Myocyte (in vitro differentiated cells): ENCODE measurements around the gene ALKBH8. TPM values are rescaled to one million over a fixed set of nuclear protein-coding genes. Genes with fewer than 3 reads are reported as not detected.
"Not testable (repeated sequence)": the region's sequence is repeated elsewhere in the genome, so short reads cannot be mapped to it uniquely, and the experiment has no call there.

Experiments used
- DNase-seq: peaks from one replicate; pipeline ENCODE4 v3.0.0-alpha.2; 2012; ENCODE audit warnings: low read depth
- total RNA-seq: library from RNA; depleted of rRNA; stranded (reverse); fragments of >200 nt; gene quantifications from 2 replicates; pipeline ENCODE4 v1.2.3, GENCODE V29; 2014

ALKBH8 gene
- total RNA-seq, 1 donor from 2014 or later = 4.9 TPM

GRCh38 chr11:107505647-107506225, 59.8 kb downstream of the ALKBH8 start:
- no peak for DNase-seq

GRCh38 chr11:107504981-107505380, 60.6 kb downstream of the ALKBH8 start:
- no peak for DNase-seq

GRCh38 chr11:107501713-107502112, 63.8 kb downstream of the ALKBH8 start:
- no peak for DNase-seq

- not testable (repeated sequence) for DNase-seq
These were observed 68.2 kb downstream of the ALKBH8 start for GRCh38 chr11:107497371-107497770.

GRCh38 chr11:107496011-107496410, 69.5 kb downstream of the ALKBH8 start:
- DNase-seq = peak; percentile 58

- DNase-seq = no peak
These were observed 71.5 kb downstream of the ALKBH8 start for GRCh38 chr11:107494055-107494454.

DNA sequence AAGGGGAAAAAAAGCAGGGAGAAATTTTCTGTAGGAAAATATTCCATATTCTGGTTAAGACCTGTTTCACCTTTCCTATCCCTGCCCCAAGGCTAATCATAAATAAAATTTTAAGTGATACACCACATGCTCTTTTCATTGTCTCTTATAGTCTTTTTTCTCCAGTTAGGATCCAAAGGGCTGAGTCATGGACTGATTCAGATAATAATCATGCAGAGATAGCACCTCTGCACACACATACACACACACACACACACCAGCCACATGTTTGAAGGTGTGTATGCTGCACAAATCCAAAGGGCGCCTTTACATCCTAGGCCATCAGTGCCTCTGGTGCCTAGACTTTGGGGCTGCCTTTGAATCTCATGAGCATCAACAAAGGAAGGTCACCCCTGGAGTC, 72.4 kb downstream of the ALKBH8 start:
- DNase-seq = peak; percentile 27

- peak; percentile 66 for DNase-seq
These were observed 74.7 kb downstream of the ALKBH8 start for GRCh38 chr11:107490836-107491235.

DNA sequence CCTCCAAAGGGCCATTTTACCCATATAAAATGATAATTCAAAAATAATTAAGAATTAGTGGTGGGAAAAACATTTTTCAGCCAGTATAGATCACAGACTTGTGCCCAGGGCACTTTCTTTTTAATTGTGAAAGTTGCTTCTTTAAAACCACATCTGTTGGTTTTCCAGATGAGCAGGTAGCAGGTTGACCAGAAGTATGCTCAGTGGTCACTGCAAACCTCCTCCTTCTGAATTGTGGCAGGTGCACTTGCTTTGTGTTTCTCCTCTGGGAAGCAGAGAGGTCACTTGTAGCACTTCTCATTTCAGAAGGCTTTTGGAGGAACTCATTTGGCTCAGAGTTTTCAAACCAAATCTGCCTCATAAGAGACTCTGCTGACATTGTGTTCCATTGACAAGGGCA, 83.3 kb downstream of the ALKBH8 start:
- DNase-seq = no peak

- DNase-seq = no peak
These were observed 86.6 kb downstream of the ALKBH8 start for GRCh38 chr11:107478922-107479321.

DNA sequence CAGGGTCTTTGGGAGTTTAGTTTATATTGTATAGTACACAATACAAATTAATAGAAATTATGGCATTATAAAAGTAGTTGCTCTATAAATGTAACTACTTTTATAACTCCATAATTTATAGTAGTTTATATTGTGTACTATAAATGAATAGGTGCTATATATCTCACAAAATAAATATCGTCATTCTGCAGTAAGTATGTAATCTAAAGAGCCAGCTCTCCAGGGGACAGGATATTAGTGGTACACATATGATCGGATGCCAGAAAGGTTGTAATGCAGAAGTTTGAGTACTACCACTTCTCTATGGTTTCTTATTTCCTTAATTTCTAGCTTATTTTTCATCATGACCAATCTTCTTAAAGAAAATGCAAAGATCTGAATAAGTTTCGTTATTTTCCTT, 87.7 kb downstream of the ALKBH8 start:
- no peak for DNase-seq

- DNase-seq = peak; percentile 13
These were observed 91.7 kb downstream of the ALKBH8 start for GRCh38 chr11:107473792-107474191.

DNA sequence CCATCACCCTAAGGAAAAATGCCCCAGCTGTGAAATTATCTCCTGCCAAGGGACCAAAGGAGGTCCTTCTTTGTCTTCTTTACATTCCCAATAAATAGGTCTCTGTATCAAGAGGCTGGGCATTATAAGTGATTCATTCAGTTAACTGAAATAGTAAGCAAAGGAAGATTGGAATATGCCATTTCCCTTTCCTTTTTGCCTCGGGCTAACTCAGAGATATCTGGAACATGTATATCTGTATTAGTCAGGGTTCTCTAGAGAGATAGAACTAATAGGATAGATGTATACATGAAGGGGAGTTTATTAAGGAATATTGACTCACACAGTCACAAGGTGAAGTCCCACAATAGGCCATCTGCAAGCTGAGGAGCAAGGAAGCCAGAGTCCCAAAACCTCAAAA, 92.6 kb downstream of the ALKBH8 start:
- DNase-seq = no peak

- peak; percentile 35 for DNase-seq
These were observed 96.9 kb downstream of the ALKBH8 start for GRCh38 chr11:107468596-107468995.

GRCh38 chr11:107467696-107468095, 97.8 kb downstream of the ALKBH8 start:
- DNase-seq = no peak

DNA sequence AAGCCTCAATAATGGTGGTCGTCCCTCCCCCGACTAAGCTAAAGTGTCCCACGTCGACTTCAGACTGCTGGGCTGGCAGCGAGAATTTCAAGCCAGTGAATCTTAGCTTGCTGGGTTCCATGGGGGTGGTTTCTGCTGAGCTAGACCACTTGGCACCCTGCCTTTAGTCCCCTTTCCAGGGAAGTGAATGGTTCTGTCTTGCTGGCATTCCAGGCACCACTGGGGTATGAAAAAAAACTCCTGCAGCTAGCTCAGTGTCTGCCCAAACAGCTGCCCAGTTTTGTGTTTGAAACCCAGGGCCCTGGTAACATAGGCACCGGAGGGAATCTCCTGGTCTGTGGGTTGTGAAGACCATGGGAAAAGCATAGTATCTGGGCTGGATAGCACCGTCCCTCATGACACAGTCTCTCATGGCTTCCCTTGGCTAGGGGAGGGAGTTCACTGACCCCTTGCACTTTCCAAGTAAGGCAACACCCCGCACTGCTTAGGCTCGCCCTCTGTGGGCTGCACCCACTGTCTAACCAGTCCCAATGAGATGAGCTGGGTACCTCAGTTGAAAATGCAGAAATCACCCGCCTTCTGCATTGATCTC, 99.2 kb downstream of the ALKBH8 start:
- DNase-seq = not testable (repeated sequence)

- peak; percentile 97 for DNase-seq
These were observed 107.8 kb downstream of the ALKBH8 start, which contains the start of gene CWF19L2 for GRCh38 chr11:107457558-107458271. Gene CWF19L2 (minus strand): TSS chr11:107457825. CDS start chr11:107457816, 9 bp downstream.

GRCh38 chr11:107457205-107457557, 108.4 kb downstream of the ALKBH8 start:
- DNase-seq = peak; percentile 5

DNA sequence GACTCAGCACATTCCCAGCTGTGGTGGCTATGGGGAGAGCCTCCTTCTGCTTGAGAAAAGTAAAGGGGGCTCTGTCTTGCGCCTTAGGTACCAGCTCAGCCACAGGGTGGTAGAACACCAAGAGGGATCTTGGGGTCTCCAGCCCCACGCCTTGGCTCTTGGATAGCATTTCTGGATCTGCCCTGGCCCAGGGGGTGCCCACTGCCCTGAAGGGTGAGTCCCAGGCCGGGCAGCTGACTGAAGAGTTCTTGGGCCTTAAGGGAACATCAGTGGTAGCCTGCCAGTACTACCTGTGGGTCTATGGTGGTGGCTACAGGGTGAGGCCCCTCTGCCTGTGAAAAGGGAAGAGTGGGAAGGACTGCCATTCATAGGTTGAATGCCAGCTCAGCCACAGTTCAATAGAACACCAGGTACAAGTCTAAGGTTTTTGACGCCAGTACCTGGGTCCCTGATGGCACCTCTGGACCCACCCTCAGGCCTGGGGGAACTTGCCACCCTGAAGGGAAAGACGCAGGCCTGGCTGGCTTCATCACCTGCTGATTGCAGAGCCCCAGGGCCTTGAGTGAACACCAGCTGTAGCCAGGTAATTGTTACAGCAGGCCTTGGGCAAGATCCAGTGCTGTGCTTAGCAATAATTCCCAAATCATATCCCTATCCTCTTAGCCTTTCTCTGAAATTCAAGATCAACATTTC, 111.8 kb downstream of the ALKBH8 start:
- DNase-seq = no peak
